NCI-H510A treated with DMSO at 0.1 percent for 48 hours (cell line): ENCODE data around the gene ZFPM1.

ENCODE experiments used
- DNase-seq: peaks from one replicate; lab custom pipeline; 2025; lab: John Stamatoyannopoulos, UW

Gene ZFPM1

GRCh38 chr16:88451586-88452481 is 1.2 kb upstream of the ZFPM1 start:
- DNase-seq, result no peak

- no peak for DNase-seq
Measured at GRCh38 chr16:88452482-88453216, 431 bp upstream of the ZFPM1 start.

GRCh38 chr16:88453611-88454522 is 787 bp downstream of the ZFPM1 start:
- no peak for DNase-seq

- DNase-seq, result no peak
Measured at GRCh38 chr16:88454523-88454947, 1.5 kb downstream of the ZFPM1 start.

- DNase-seq, result no peak
Measured at GRCh38 chr16:88455610-88456355, 2.7 kb downstream of the ZFPM1 start.

GRCh38 chr16:88456356-88457292 is 3.5 kb downstream of the ZFPM1 start:
- no peak for DNase-seq

GRCh38 chr16:88458039-88458772 is 5.1 kb downstream of the ZFPM1 start:
- DNase-seq, result no peak

- DNase-seq, result no peak
Measured at GRCh38 chr16:88458773-88459235, 5.7 kb downstream of the ZFPM1 start.

GRCh38 chr16:88459366-88460073 is 6.4 kb downstream of the ZFPM1 start:
- no peak for DNase-seq

- no peak for DNase-seq
Measured at GRCh38 chr16:88460496-88461330, 7.6 kb downstream of the ZFPM1 start.

GRCh38 chr16:88461331-88462269 is 8.5 kb downstream of the ZFPM1 start:
- DNase-seq, result no peak

GRCh38 chr16:88462396-88462795 is 9.3 kb downstream of the ZFPM1 start:
- no peak for DNase-seq

- no peak for DNase-seq
Measured at GRCh38 chr16:88463411-88463810, 10.3 kb downstream of the ZFPM1 start.

GRCh38 chr16:88464447-88465318 is 11.6 kb downstream of the ZFPM1 start:
- no peak for DNase-seq

GRCh38 chr16:88465387-88465983 is 12.4 kb downstream of the ZFPM1 start:
- DNase-seq, result no peak
